H7 (cell line): ENCODE data around the gene RTF2. TPM values are rescaled to one million over a fixed set of nuclear protein-coding genes. Genes with fewer than 3 reads are reported as not detected.
"Not testable (repeated sequence)": the region's sequence is repeated elsewhere in the genome, so short reads cannot be mapped to it uniquely, and the experiment has no call there.

Experiments used
- DNase-seq: peaks from one replicate; pipeline ENCODE4 v3.0.0; 2012
- H3K27me3 ChIP-seq: 2 replicates; pipeline ENCODE4 v1.6.0; 2011; ENCODE audit warnings: mild to moderate bottlenecking, low read length; ENCODE audit not compliant: control insufficient read depth, insufficient read depth
- H3K36me3 ChIP-seq: replicated peaks from 2 replicates; pipeline ENCODE4 v1.5.1; 2011; ENCODE audit warnings: low read length; ENCODE audit not compliant: control insufficient read depth, insufficient read depth
- H3K4me3 ChIP-seq: 2 replicates; pipeline ENCODE4 v1.5.1; 2011; ENCODE audit warnings: low read depth, mild to moderate bottlenecking, control low read depth, low read length, moderate library complexity; ENCODE audit not compliant: insufficient read depth
- total RNA-seq: library from RNA; depleted of rRNA; stranded (reverse); fragments of >200 nt; shearing (Covaris generic); gene quantifications from 2 replicates; pipeline ENCODE4 v1.2.3, GENCODE V29; 2014

The RTF2 gene
- total RNA-seq, 1 experiment from 2014 or later: 59.7 TPM

GRCh38 chr20:56501116-56501515, 32.7 kb downstream of the RTF2 start:
- no peaks in the 10 kb centered on the region for H3K36me3 ChIP-seq

GRCh38 chr20:56503916-56504315, 35.5 kb downstream of the RTF2 start:
- Histone ChIP-seq H3K27me3 (no peaks in the 10 kb centered on the region), H3K36me3 (no peaks in the 10 kb centered on the region), H3K4me3 (no peak overlapping the region)
- peak; percentile 43 for DNase-seq

More at GRCh38 chr20:56501116-56501515, 32.7 kb downstream of the RTF2 start:
- no peaks in the 10 kb centered on the region for H3K27me3 ChIP-seq
- DNase-seq: no peak
- H3K4me3 ChIP-seq: no peak overlapping the region

- H3K27me3 ChIP-seq: no peaks in the 10 kb centered on the region
- H3K36me3 ChIP-seq: no peaks in the 10 kb centered on the region
- no peak overlapping the region for H3K4me3 ChIP-seq
- peak; percentile 80 for DNase-seq
Observed at GRCh38 chr20:56504373-56505005, 36.1 kb downstream of the RTF2 start.

GRCh38 chr20:56506103-56506502, 37.7 kb downstream of the RTF2 start:
- Histone ChIP-seq H3K36me3 (no peaks in the 10 kb centered on the region), H3K27me3 (no peaks in the 10 kb centered on the region), H3K4me3 (no peak overlapping the region)
- no peak for DNase-seq

GRCh38 chr20:56511926-56512325, 43.5 kb downstream of the RTF2 start:
- H3K27me3 ChIP-seq: no peaks in the 10 kb centered on the region
- no peak for DNase-seq
- H3K4me3 ChIP-seq: no peak overlapping the region
- no peaks in the 10 kb centered on the region; the same call in 1 of the 2 replicates for H3K36me3 ChIP-seq

GRCh38 chr20:56513161-56514150, 45.0 kb downstream of the RTF2 start:
- DNase-seq: no peak
- Histone ChIP-seq H3K36me3 (peaks cover 4% of the 10 kb centered on the region), H3K27me3 (no peaks in the 10 kb centered on the region), H3K4me3 (no peak overlapping the region)

GRCh38 chr20:56516631-56517030, 48.2 kb downstream of the RTF2 start:
- H3K4me3 ChIP-seq: no peak overlapping the region
- no peaks in the 10 kb centered on the region for H3K27me3 ChIP-seq
- no peak for DNase-seq
- H3K36me3 ChIP-seq: peaks cover 9% of the 10 kb centered on the region

- H3K27me3 ChIP-seq: no peaks in the 10 kb centered on the region
- no peak overlapping the region for H3K4me3 ChIP-seq
- H3K36me3 ChIP-seq: peaks cover 9% of the 10 kb centered on the region
- DNase-seq: no peak
Observed at GRCh38 chr20:56517211-56517610, 48.8 kb downstream of the RTF2 start.

- no peak overlapping the region for H3K4me3 ChIP-seq
- no peak for DNase-seq
- H3K27me3 ChIP-seq: no peaks in the 10 kb centered on the region
- H3K36me3 ChIP-seq: peaks cover 9% of the 10 kb centered on the region
Observed at GRCh38 chr20:56517641-56518040, 49.2 kb downstream of the RTF2 start.

- no peaks in the 10 kb centered on the region for H3K27me3 ChIP-seq
- H3K36me3 ChIP-seq: peaks cover 9% of the 10 kb centered on the region
- H3K4me3 ChIP-seq: no peak overlapping the region
- DNase-seq: no peak
Observed at GRCh38 chr20:56518126-56518525, 49.7 kb downstream of the RTF2 start.

- Histone ChIP-seq H3K4me3 (no peak overlapping the region), H3K27me3 (no peaks in the 10 kb centered on the region), H3K36me3 (peaks cover 9% of the 10 kb centered on the region)
- DNase-seq: no peak
Observed at GRCh38 chr20:56518721-56519398, 50.4 kb downstream of the RTF2 start.

- Histone ChIP-seq H3K36me3 (peaks cover 9% of the 10 kb centered on the region), H3K4me3 (no peak overlapping the region), H3K27me3 (no peaks in the 10 kb centered on the region)
- DNase-seq: no peak
Observed at GRCh38 chr20:56519551-56519950, 51.1 kb downstream of the RTF2 start.

GRCh38 chr20:56520180-56520579, 51.8 kb downstream of the RTF2 start:
- Histone ChIP-seq H3K4me3 (no peak overlapping the region), H3K27me3 (no peaks in the 10 kb centered on the region), H3K36me3 (peaks cover 9% of the 10 kb centered on the region)
- DNase-seq: no peak

- H3K36me3 ChIP-seq, DNase-seq, H3K4me3 ChIP-seq, H3K27me3 ChIP-seq: not testable (repeated sequence)
Observed at GRCh38 chr20:56520746-56521354, 52.4 kb downstream of the RTF2 start.
